Panc1 (cell line): ENCODE results near the gene RPL38.

Source experiments
- POLR2AphosphoS5 ChIP-seq: IDR thresholded peaks from 2 replicates; pipeline ENCODE4 v1.6.1; 2012; ENCODE audit warnings: mild to moderate bottlenecking, low read depth, low read length, moderate library complexity
- SIN3A ChIP-seq: IDR thresholded peaks from 2 replicates; pipeline ENCODE4 v1.6.1; 2012; ENCODE audit warnings: low read depth, mild to moderate bottlenecking, low read length, moderate library complexity, borderline replicate concordance; ENCODE audit not compliant: insufficient read depth
- TCF7L2 ChIP-seq: IDR thresholded peaks from 2 replicates; pipeline ENCODE4 v1.6.1; 2011; ENCODE audit warnings: mild to moderate bottlenecking, low read depth, low read length, inconsistent platforms
- TF ChIP-seq, protein P1 (sequence below): fragments of 450-650 bp; IDR thresholded peaks from 2 replicates; pipeline ENCODE4 v1.5.1; 2017; ENCODE audit warnings: mild to moderate bottlenecking

DNA sequence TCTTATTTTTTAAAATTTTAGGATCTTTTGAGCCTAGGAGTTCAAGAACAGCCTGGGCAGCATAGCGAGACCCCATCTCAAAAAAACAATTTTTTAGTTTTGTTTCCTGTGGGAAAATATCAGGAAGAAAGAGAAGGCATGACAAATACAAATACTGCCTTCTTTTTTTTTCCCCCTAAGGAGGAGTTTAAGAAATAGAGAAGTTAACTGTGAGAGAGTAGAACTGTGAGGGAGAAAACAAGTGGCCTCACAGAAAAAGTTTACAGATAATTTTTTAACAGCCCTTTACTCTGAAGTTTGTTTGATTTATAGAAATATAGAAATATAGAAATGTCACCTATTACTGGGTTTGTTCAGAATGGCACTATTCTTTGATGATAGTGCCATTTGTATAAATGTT is 31.0 kb downstream of the RPL38 start:
- TF ChIP-seq, protein P1, sequence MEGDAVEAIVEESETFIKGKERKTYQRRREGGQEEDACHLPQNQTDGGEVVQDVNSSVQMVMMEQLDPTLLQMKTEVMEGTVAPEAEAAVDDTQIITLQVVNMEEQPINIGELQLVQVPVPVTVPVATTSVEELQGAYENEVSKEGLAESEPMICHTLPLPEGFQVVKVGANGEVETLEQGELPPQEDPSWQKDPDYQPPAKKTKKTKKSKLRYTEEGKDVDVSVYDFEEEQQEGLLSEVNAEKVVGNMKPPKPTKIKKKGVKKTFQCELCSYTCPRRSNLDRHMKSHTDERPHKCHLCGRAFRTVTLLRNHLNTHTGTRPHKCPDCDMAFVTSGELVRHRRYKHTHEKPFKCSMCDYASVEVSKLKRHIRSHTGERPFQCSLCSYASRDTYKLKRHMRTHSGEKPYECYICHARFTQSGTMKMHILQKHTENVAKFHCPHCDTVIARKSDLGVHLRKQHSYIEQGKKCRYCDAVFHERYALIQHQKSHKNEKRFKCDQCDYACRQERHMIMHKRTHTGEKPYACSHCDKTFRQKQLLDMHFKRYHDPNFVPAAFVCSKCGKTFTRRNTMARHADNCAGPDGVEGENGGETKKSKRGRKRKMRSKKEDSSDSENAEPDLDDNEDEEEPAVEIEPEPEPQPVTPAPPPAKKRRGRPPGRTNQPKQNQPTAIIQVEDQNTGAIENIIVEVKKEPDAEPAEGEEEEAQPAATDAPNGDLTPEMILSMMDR: no peak
- TF ChIP-seq POLR2AphosphoS5: no peak
- TF ChIP-seq SIN3A: no peak
- TF ChIP-seq TCF7L2: no peak
